B cell (primary cell): ENCODE data around the gene RWDD4. TPM values are rescaled to one million over a fixed set of nuclear protein-coding genes. Genes with fewer than 3 reads are reported as not detected.

Source experiments
- ATAC-seq: fragments of 200-7000 bp; cut with Tn5 transposase; one replicate; pipeline ENCODE4 v1.10.0; 2021; ENCODE audit warnings: low read depth, mild to moderate bottlenecking, moderate number of reproducible peaks, moderate library complexity
- CTCF ChIA-PET: fragments of 350-600 bp; sonication (Branson Sonifier 250); formaldehyde crosslinking; loops from one replicate; lab custom pipeline; 2021; ENCODE audit warnings: antibody characterized with exemption, inconsistent platforms; lab: Charles Lee
- POLR2A ChIA-PET: fragments of 350-600 bp; sonication (Branson Sonifier 250); formaldehyde crosslinking; loops from one replicate; lab custom pipeline; 2021; ENCODE audit warnings: antibody characterized with exemption; lab: Charles Lee
- DNase-seq: peaks from one replicate; pipeline ENCODE4 v3.0.0; 2013
- H2AFZ ChIP-seq: 2 replicates; pipeline ENCODE4 v1.6.1; 2012; ENCODE audit warnings: mild to moderate bottlenecking, low read depth, low read length; ENCODE audit not compliant: insufficient read depth, poor library complexity, severe bottlenecking
- H3K27ac ChIP-seq, 2 donors: 1 replicate in 1 of 2; 2 replicates in 1 of 2; pipeline ENCODE4 v1.5.1; 2012 to 2013; ENCODE audit warnings: low read length in 2 of 2, mild to moderate bottlenecking in 2 of 2, moderate library complexity in 1 of 2
- H3K27me3 ChIP-seq, 4 experiments: fragments of 200-600 bp in 1 of 4; sonication (generic) in 1 of 4; replicated peaks in 1 of 4; 1 replicate in 2 of 4; 2 replicates in 2 of 4; pipeline versions ENCODE4 v1.6.1 to v1.7.0; 2013 to 2016; ENCODE audit warnings: low read length in 3 of 4, mild to moderate bottlenecking in 2 of 4, mixed read lengths in 1 of 4, moderate library complexity in 1 of 4; ENCODE audit not compliant: insufficient read depth in 4 of 4, control insufficient read depth in 3 of 4; ENCODE audit errors: control extremely low read depth in 1 of 4
- H3K36me3 ChIP-seq, 2 experiments: replicated peaks in 1 of 2; 1 replicate in 1 of 2; 2 replicates in 1 of 2; pipeline versions ENCODE4 v1.6.1 to v1.7.1; 2013; ENCODE audit warnings: low read length in 1 of 2; ENCODE audit not compliant: insufficient read depth in 2 of 2, control insufficient read depth in 1 of 2; ENCODE audit errors: control extremely low read depth in 1 of 2, extremely low read depth in 1 of 2
- H3K4me1 ChIP-seq, 2 donors: fragments of 200-600 bp in 1 of 2; sonication (generic) in 1 of 2; 1 replicate in 1 of 2; 2 replicates in 1 of 2; pipeline versions ENCODE4 v1.5.1 to v1.6.1; 2013 to 2017; ENCODE audit warnings: low read length in 2 of 2; ENCODE audit not compliant: control insufficient read depth in 2 of 2, insufficient read depth in 2 of 2
- H3K4me2 ChIP-seq: replicated peaks from 2 replicates; pipeline ENCODE3; 2012; ENCODE audit warnings: mild to moderate bottlenecking, low read depth, low read length; ENCODE audit not compliant: poor library complexity, severe bottlenecking
- H3K4me3 ChIP-seq, 5 experiments: fragments of 200-600 bp in 1 of 5; sonication (generic) in 1 of 5; 1 replicate in 3 of 5; 2 replicates in 2 of 5; pipeline versions ENCODE4 v1.5.1 to v1.7.0; 2011 to 2016; ENCODE audit warnings: low read length in 4 of 5, mild to moderate bottlenecking in 4 of 5, low read depth in 2 of 5, control low read depth in 1 of 5, moderate library complexity in 1 of 5; ENCODE audit not compliant: insufficient read depth in 1 of 5; ENCODE audit errors: control extremely low read depth in 1 of 5, extremely low read depth in 1 of 5
- H3K79me2 ChIP-seq: fragments of 200-600 bp; sonication (generic); one replicate; pipeline ENCODE4 v1.6.0; 2016; ENCODE audit warnings: low read length; ENCODE audit not compliant: control insufficient read depth, insufficient read depth
- H3K9ac ChIP-seq: fragments of 200-600 bp; sonication (generic); 2 replicates; pipeline ENCODE4 v1.6.1; 2017; ENCODE audit warnings: mild to moderate bottlenecking, low read length, moderate library complexity
- H3K9me3 ChIP-seq, 3 donors: one replicate each; pipeline versions ENCODE4 v1.6.1 to v1.7.1; 2013; ENCODE audit warnings: low read length in 2 of 3; ENCODE audit not compliant: control insufficient read depth in 2 of 3, insufficient read depth in 1 of 3; ENCODE audit errors: control extremely low read depth in 1 of 3
- H4K20me1 ChIP-seq: 2 replicates; pipeline ENCODE4 v1.6.0; 2012; ENCODE audit warnings: mild to moderate bottlenecking, low read length; ENCODE audit not compliant: insufficient read depth, control insufficient read depth, poor library complexity, severe bottlenecking
- H3K27ac Mint-ChIP-seq: one replicate; pipeline ENCODE4 v1.8.0; 2021; ENCODE audit warnings: mixed read lengths
- H3K27me3 Mint-ChIP-seq: one replicate; pipeline ENCODE4 v1.8.0; 2021; ENCODE audit warnings: mixed read lengths
- H3K4me1 Mint-ChIP-seq: one replicate; pipeline ENCODE4 v1.8.0; 2021; ENCODE audit warnings: mixed read lengths
- H3K4me3 Mint-ChIP-seq: one replicate; pipeline ENCODE4 v1.8.0; 2021; ENCODE audit warnings: mixed read lengths
- H3K9me3 Mint-ChIP-seq: one replicate; pipeline ENCODE4 v1.8.0; 2022; ENCODE audit warnings: mixed read lengths; ENCODE audit not compliant: insufficient read depth
- CTCF ChIP-seq: fragments of 200-600 bp; IDR thresholded peaks from one replicate; pipeline ENCODE4 v1.8.0; 2022; ENCODE audit warnings: antibody characterized with exemption, mild to moderate bottlenecking
- EZH2 ChIP-seq: IDR thresholded peaks from 2 replicates; pipeline ENCODE4 v1.6.1; 2012; ENCODE audit warnings: borderline replicate concordance, low read depth, mild to moderate bottlenecking, moderate library complexity, low read length; ENCODE audit not compliant: insufficient read depth, poor library complexity, severe bottlenecking
- WGBS: methylation state at CpG from one replicate; pipeline ENCODE4 v1.1.5; 2013; ENCODE audit warnings: missing lambda C conversion rate; ENCODE audit not compliant: insufficient coverage; 5-methylcytosine and 5-hydroxymethylcytosine counted together
- intact Hi-C: fragments of 100-400 bp; cut with micrococcal nuclease; formaldehyde crosslinking; loops from one replicate; pipeline ENCODE4 v1.10.0; 2022
- polyA plus RNA-seq: library from polyadenylated mRNA; depleted of rRNA; stranded (reverse); fragments of >200 nt; gene quantifications from 2 replicates; pipeline ENCODE4 v1.2.3, GENCODE V29; 2012
- total RNA-seq, 2 donors: library from RNA; stranded (reverse); fragments of 120-200 nt in 1 of 2; gene quantifications; 1 replicate in 1 of 2; 2 replicates in 1 of 2; pipeline versions ENCODE4 v1.2.3 to v1.2.4, GENCODE V29; 2013 to 2022

RWDD4 gene
- total and polyA plus RNA-seq, 2 donors (not counting 1 experiment from before 2014, with no cell fraction given) = 3.0 to 16.3 TPM

GRCh38 chr4:183645326-183645725, 13.7 kb downstream of the RWDD4 start:
- Mint-ChIP-seq H3K4me1 (no peaks in the 10 kb centered on the region), H3K9me3 (no peaks in the 10 kb centered on the region), H3K27ac (no peak overlapping the region), H3K4me3 (no peak overlapping the region), H3K27me3 (no peaks in the 10 kb centered on the region)
- H3K4me2 ChIP-seq = no peak overlapping the region
- H3K27ac ChIP-seq = no peak overlapping the region
- no peak overlapping the region for H3K9ac ChIP-seq
- intact Hi-C loops = no loop called here
- DNase-seq = no peak
- H2AFZ ChIP-seq = no peak overlapping the region
- H3K9me3 ChIP-seq = no peaks in the 10 kb centered on the region
- no peaks in the 10 kb centered on the region for H3K27me3 ChIP-seq
- no peaks in the 10 kb centered on the region for H3K79me2 ChIP-seq
- WGBS = 98% methylated on average over 5 of the region's 7 CpGs
- H3K36me3 ChIP-seq = peaks cover 11 to 42% of the 10 kb centered on the region in 2 experiments
- ATAC-seq = no peak
- no peaks in the 10 kb centered on the region for H3K4me1 ChIP-seq
- TF ChIP-seq EZH2 (no peak), CTCF (no peak)
- CTCF ChIA-PET = interaction anchor here (0.6 kb wide), 1 partner anchor 62 kb away, joined by 4 read pairs; no protein-coding TSS in a partner anchor
- H3K4me3 ChIP-seq = no peak overlapping the region
- H4K20me1 ChIP-seq = no peaks in the 10 kb centered on the region
- POLR2A ChIA-PET = no interaction called here

GRCh38 chr4:183639291-183639690, 19.7 kb downstream of the RWDD4 start:
- H3K27me3 ChIP-seq = no peaks in the 10 kb centered on the region
- TF ChIP-seq CTCF (no peak), EZH2 (no peak)
- ChIA-PET CTCF (no interaction called here), POLR2A (no interaction called here)
- H3K4me1 ChIP-seq = no peaks in the 10 kb centered on the region
- H3K27me3 Mint-ChIP-seq = no peaks in the 10 kb centered on the region
- no peaks in the 10 kb centered on the region for H3K9me3 Mint-ChIP-seq
- H2AFZ ChIP-seq = no peak overlapping the region
- no peak overlapping the region for H3K9ac ChIP-seq
- no peaks in the 10 kb centered on the region for H3K4me1 Mint-ChIP-seq
- intact Hi-C loops = no loop called here
- WGBS = 100% methylated on average over 2 of the region's 3 CpGs
- no peaks in the 10 kb centered on the region for H3K9me3 ChIP-seq
- no peaks in the 10 kb centered on the region for H4K20me1 ChIP-seq
- H3K27ac ChIP-seq = no peak overlapping the region
- H3K79me2 ChIP-seq = no peaks in the 10 kb centered on the region
- H3K4me3 Mint-ChIP-seq = no peak overlapping the region
- H3K4me3 ChIP-seq = no peak overlapping the region
- no peak overlapping the region for H3K4me2 ChIP-seq
- no peak for DNase-seq
- no peak for ATAC-seq
- no peak overlapping the region for H3K27ac Mint-ChIP-seq
- H3K36me3 ChIP-seq = peaks cover 5 to 7% of the 10 kb centered on the region in 2 experiments
